ENCODE data around the gene DDX49. TPM values are rescaled to one million over a fixed set of nuclear protein-coding genes. Genes with fewer than 3 reads are reported as not detected.
"Not testable (repeated sequence)": the region's sequence is repeated elsewhere in the genome, so short reads cannot be mapped to it uniquely, and the experiment has no call there.

Gene DDX49
- total and polyA plus RNA-seq, 10 donors, result 31.0 to 48.0 (median 36.6) TPM

GRCh38 chr19:18910801-18911436, 8.6 kb upstream of the DDX49 start:
- no peaks in the 10 kb centered on the region for H3K27me3 ChIP-seq (replicated peaks in 1 of 7)
- H3K4me1 ChIP-seq, result peaks cover 0 to 34% (median 22%) of the 10 kb centered on the region in 6 donors
- no peak for DNase-seq
- 84 to 96% (median 92%) methylated on average over 6 to 19 of the region's 19 CpGs for WGBS, 5 donors
- no peaks in the 10 kb centered on the region for H3K9me3 ChIP-seq
- peaks cover 0 to 100% (median 83%) of the 10 kb centered on the region in 6 donors for H3K36me3 ChIP-seq
- TF ChIP-seq POLR2AphosphoS5 (IDR thresholded peaks at IDR 0.05) (peak in 2 of 3 donors; percentile 20 to 55), POLR2A (IDR thresholded peaks at IDR 0.05) (no peak), CTCF (IDR thresholded peaks at IDR 0.05 in 8 of 11, conservative IDR thresholded peaks at IDR 0.05 in 3 of 11) (no peak)
- intact Hi-C loops (cut with DNase I; ENCODE audit: low total_unique reads), result no loop called here
- H3K4me3 ChIP-seq, result no peak overlapping the region
- no peak overlapping the region for H3K27ac ChIP-seq

GRCh38 chr19:18912933-18913332, 6.6 kb upstream of the DDX49 start:
- no peak overlapping the region for H3K27ac ChIP-seq
- DNase-seq, result no peak
- no peaks in the 10 kb centered on the region for H3K27me3 ChIP-seq (replicated peaks in 1 of 7)
- H3K4me1 ChIP-seq, result peaks cover 7 to 55% (median 41%) of the 10 kb centered on the region in 6 donors
- intact Hi-C loops (cut with DNase I; ENCODE audit: low total_unique reads), result no loop called here
- WGBS, 5 donors, result 95 to 98% (median 96%) methylated on average over 8 to 14 of the region's 14 CpGs
- TF ChIP-seq POLR2A (IDR thresholded peaks at IDR 0.05) (no peak), POLR2AphosphoS5 (IDR thresholded peaks at IDR 0.05) (peak in 1 of 3 donors; percentile 34), CTCF (IDR thresholded peaks at IDR 0.05 in 8 of 11, conservative IDR thresholded peaks at IDR 0.05 in 3 of 11) (no peak)
- H3K36me3 ChIP-seq, result peaks cover 0 to 91% (median 63%) of the 10 kb centered on the region in 6 donors
- no peaks in the 10 kb centered on the region for H3K9me3 ChIP-seq
- no peak overlapping the region for H3K4me3 ChIP-seq

- Histone ChIP-seq H3K27me3 (replicated peaks in 1 of 7) (no peaks in the 10 kb centered on the region), H3K36me3 (peaks cover 0 to 85% (median 59%) of the 10 kb centered on the region in 6 donors), H3K9me3 (no peaks in the 10 kb centered on the region), H3K4me1 (peaks cover 12 to 60% (median 47%) of the 10 kb centered on the region in 6 donors), H3K4me3 (no peak overlapping the region), H3K27ac (no peak overlapping the region)
- WGBS, 5 donors, result 91 to 98% (median 95%) methylated on average over 5 of the region's 5 CpGs; no CpG with 5 or more reads in 1 of the 5 donors
- DNase-seq, result no peak
- intact Hi-C loops (cut with DNase I; ENCODE audit: low total_unique reads), result no loop called here
- TF ChIP-seq POLR2A (IDR thresholded peaks at IDR 0.05) (no peak), POLR2AphosphoS5 (IDR thresholded peaks at IDR 0.05) (peak in 1 of 3 donors; percentile 7), CTCF (IDR thresholded peaks at IDR 0.05 in 8 of 11, conservative IDR thresholded peaks at IDR 0.05 in 3 of 11) (no peak)
Measured at GRCh38 chr19:18913466-18913865, 6.0 kb upstream of the DDX49 start.

GRCh38 chr19:18915639-18916038, 3.9 kb upstream of the DDX49 start:
- H3K4me1 ChIP-seq, result peaks cover 23 to 73% (median 59%) of the 10 kb centered on the region in 6 donors
- peaks cover 0 to 66% (median 43%) of the 10 kb centered on the region in 6 donors for H3K36me3 ChIP-seq
- no peak overlapping the region for H3K27ac ChIP-seq
- TF ChIP-seq POLR2AphosphoS5 (IDR thresholded peaks at IDR 0.05) (no peak), CTCF (IDR thresholded peaks at IDR 0.05 in 8 of 11, conservative IDR thresholded peaks at IDR 0.05 in 3 of 11) (peak in 5 of 11 experiments; percentile 17 to 46 (median 40)), POLR2A (IDR thresholded peaks at IDR 0.05) (no peak)
- no peaks in the 10 kb centered on the region for H3K9me3 ChIP-seq
- DNase-seq, result peak; percentile 84
- intact Hi-C loops (cut with DNase I; ENCODE audit: low total_unique reads), result no loop called here
- no peaks in the 10 kb centered on the region for H3K27me3 ChIP-seq (replicated peaks in 1 of 7)
- H3K4me3 ChIP-seq, result no peak overlapping the region
- 47 to 60% (median 57%) methylated on average over 2 to 5 of the region's 5 CpGs for WGBS, 5 donors

GRCh38 chr19:18917593-18917992, 1.9 kb upstream of the DDX49 start:
- H3K4me1 ChIP-seq, result peaks cover 26 to 84% (median 69%) of the 10 kb centered on the region in 6 donors
- peaks cover 0 to 66% (median 40%) of the 10 kb centered on the region in 6 donors for H3K36me3 ChIP-seq
- H3K9me3 ChIP-seq; DNase-seq; H3K27ac ChIP-seq; intact Hi-C loops (cut with DNase I; ENCODE audit: low total_unique reads); H3K27me3 ChIP-seq (replicated peaks in 1 of 7): not testable (repeated sequence)
- WGBS, 5 donors, result 84 to 91% (median 89%) methylated on average over 9 of the region's 9 CpGs
- H3K4me3 ChIP-seq, result peak overlapping the region in 3 of 8 donors; percentile 79 to 96 (median 87)
